Liver (tissue), 9 donors: ENCODE measurements around the gene SUGP2. TPM values are rescaled to one million over a fixed set of nuclear protein-coding genes. Genes with fewer than 3 reads are reported as not detected.

Source experiments
- DNase-seq: peaks from one replicate; pipeline ENCODE4 v3.0.0-alpha.2; 2017; ENCODE audit warnings: low spot score
- H3K27ac ChIP-seq, 2 donors: one replicate each; pipeline ENCODE4 v1.7.0; 2013; ENCODE audit warnings: inconsistent platforms in 2 of 2, low read length in 2 of 2, control low read depth in 1 of 2, low read depth in 1 of 2, mild to moderate bottlenecking in 1 of 2
- H3K27me3 ChIP-seq, 4 donors: one replicate each; pipeline versions ENCODE4 v1.6.1 to v1.7.0; 2013; ENCODE audit warnings: low read length in 3 of 4, inconsistent platforms in 1 of 4, mild to moderate bottlenecking in 1 of 4, moderate library complexity in 1 of 4; ENCODE audit not compliant: control insufficient read depth in 4 of 4, insufficient read depth in 4 of 4
- H3K36me3 ChIP-seq, 4 donors: one replicate each; pipeline versions ENCODE4 v1.6.1 to v1.7.0; 2013; ENCODE audit warnings: low read length in 3 of 4, mild to moderate bottlenecking in 3 of 4, low read depth in 1 of 4, moderate library complexity in 1 of 4; ENCODE audit not compliant: control insufficient read depth in 4 of 4, insufficient read depth in 3 of 4
- H3K4me1 ChIP-seq, 4 donors: one replicate each; pipeline versions ENCODE4 v1.6.1 to v1.7.0; 2013; ENCODE audit warnings: low read length in 3 of 4, mild to moderate bottlenecking in 3 of 4, moderate library complexity in 1 of 4; ENCODE audit not compliant: control insufficient read depth in 4 of 4, insufficient read depth in 4 of 4
- H3K4me3 ChIP-seq, 3 donors: one replicate each; pipeline versions ENCODE4 v1.6.1 to v1.7.0; 2013; ENCODE audit warnings: low read length in 3 of 3, control low read depth in 1 of 3, low read depth in 1 of 3, mild to moderate bottlenecking in 1 of 3
- H3K9ac ChIP-seq, 2 donors: one replicate each; pipeline ENCODE4 v1.7.0; 2013; ENCODE audit warnings: low read length in 2 of 2, mild to moderate bottlenecking in 2 of 2, moderate library complexity in 2 of 2, control low read depth in 1 of 2, low read depth in 1 of 2
- H3K9me3 ChIP-seq, 4 donors: one replicate each; pipeline versions ENCODE4 v1.6.1 to v1.7.0; 2013; ENCODE audit warnings: low read length in 3 of 4; ENCODE audit not compliant: control insufficient read depth in 4 of 4
- EGR1 ChIP-seq, 2 donors: IDR thresholded peaks; 2 replicates each; pipeline ENCODE4 v1.6.1; 2016 to 2018; ENCODE audit warnings: antibody characterized with exemption in 2 of 2, low read depth in 2 of 2
- FOXA1 ChIP-seq: IDR thresholded peaks from 2 replicates; pipeline ENCODE4 v1.6.1; 2016; ENCODE audit warnings: antibody characterized with exemption
- FOXA2 ChIP-seq: IDR thresholded peaks from 2 replicates; pipeline ENCODE4 v1.6.1; 2016; ENCODE audit warnings: antibody characterized with exemption
- GABPA ChIP-seq, 2 donors: IDR thresholded peaks in 1 of 2; conservative IDR thresholded peaks in 1 of 2; 2 replicates each; pipeline ENCODE4 v1.6.1; 2016; ENCODE audit warnings: antibody characterized with exemption in 2 of 2, mild to moderate bottlenecking in 1 of 2, moderate library complexity in 1 of 2
- HNF4A ChIP-seq, 2 donors: conservative IDR thresholded peaks; 2 replicates each; pipeline ENCODE4 v1.6.1; 2016; ENCODE audit warnings: antibody characterized with exemption in 2 of 2, mild to moderate bottlenecking in 2 of 2
- HNF4G ChIP-seq: IDR thresholded peaks from 2 replicates; pipeline ENCODE4 v1.6.1; 2016; ENCODE audit warnings: antibody characterized with exemption
- JUND ChIP-seq, 2 donors: IDR thresholded peaks; 2 replicates each; pipeline ENCODE4 v1.6.1; 2016; ENCODE audit warnings: antibody characterized with exemption in 2 of 2
- NR2F2 ChIP-seq: IDR thresholded peaks from 2 replicates; pipeline ENCODE4 v1.6.1; 2016; ENCODE audit warnings: antibody characterized with exemption
- RAD21 ChIP-seq, 2 donors: IDR thresholded peaks; 2 replicates each; pipeline ENCODE4 v1.6.1; 2016; ENCODE audit warnings: antibody characterized with exemption in 2 of 2, mild to moderate bottlenecking in 2 of 2
- RXRA ChIP-seq, 2 donors: IDR thresholded peaks; 2 replicates each; pipeline ENCODE4 v1.6.1; 2017 to 2018; ENCODE audit warnings: antibody characterized with exemption in 2 of 2, mild to moderate bottlenecking in 1 of 2
- SP1 ChIP-seq: IDR thresholded peaks from 2 replicates; pipeline ENCODE4 v1.6.1; 2018; ENCODE audit warnings: antibody characterized with exemption, mild to moderate bottlenecking
- TAF1 ChIP-seq: conservative IDR thresholded peaks from 2 replicates; pipeline ENCODE4 v1.6.1; 2016; ENCODE audit warnings: antibody characterized with exemption, mild to moderate bottlenecking
- YY1 ChIP-seq: IDR thresholded peaks from 2 replicates; pipeline ENCODE4 v1.6.1; 2016; ENCODE audit warnings: antibody characterized with exemption, mild to moderate bottlenecking
- WGBS: extraction: QIAGEN DNeasy Blood & Tissue Kit; methylation state at CpG from one replicate; pipeline ENCODE4 v1.1.7; 2013; 5-methylcytosine and 5-hydroxymethylcytosine counted together
- polyA plus RNA-seq, 2 donors: library from polyadenylated mRNA; stranded (reverse) in 1 of 2; unstranded in 1 of 2; fragments of 200-250 nt in 1 of 2; fragments of >200 nt in 1 of 2; fragmentation: Nextera tagmentation in 1 of 2; extraction: Ambion mirVana in 1 of 2; gene quantifications; one replicate each; pipeline versions ENCODE4 v1.2.1 to v1.2.3, GENCODE V29; 2013 to 2015
- total RNA-seq, 2 donors: library from RNA; depleted of rRNA; stranded (reverse); fragments of >200 nt; gene quantifications; one replicate each; pipeline ENCODE4 v1.2.3, GENCODE V29; 2014
- TF ChIP-seq, protein P1 (sequence below): IDR thresholded peaks from 2 replicates; pipeline ENCODE4 v1.6.1; 2016; ENCODE audit warnings: antibody characterized with exemption, mild to moderate bottlenecking
- TF ChIP-seq, protein P2 (sequence below): IDR thresholded peaks from 2 replicates; pipeline ENCODE4 v1.6.1; 2016; ENCODE audit warnings: antibody characterized with exemption
- TF ChIP-seq, protein P3 (sequence below): IDR thresholded peaks from 2 replicates; pipeline ENCODE4 v1.6.1; 2016; ENCODE audit warnings: antibody characterized with exemption
- TF ChIP-seq, protein P4 (sequence below): IDR thresholded peaks from 2 replicates; pipeline ENCODE4 v1.6.1; 2016; ENCODE audit warnings: antibody characterized with exemption
- TF ChIP-seq, protein P5 (sequence below): fragments of 150-350 bp; IDR thresholded peaks from 2 replicates; pipeline ENCODE4 v1.5.1; 2017; ENCODE audit warnings: improper control_type of control experiment, low read depth, low read length; ENCODE audit not compliant: missing input control
- donor health status: healthy.
- donor health status: healthy.
- donor health status: healthy.
- donor health status: healthy.
- donor health status: healthy.

Gene SUGP2
- total and polyA plus RNA-seq, 4 donors, result 9.6 to 29.0 (median 19.2) TPM

DNA sequence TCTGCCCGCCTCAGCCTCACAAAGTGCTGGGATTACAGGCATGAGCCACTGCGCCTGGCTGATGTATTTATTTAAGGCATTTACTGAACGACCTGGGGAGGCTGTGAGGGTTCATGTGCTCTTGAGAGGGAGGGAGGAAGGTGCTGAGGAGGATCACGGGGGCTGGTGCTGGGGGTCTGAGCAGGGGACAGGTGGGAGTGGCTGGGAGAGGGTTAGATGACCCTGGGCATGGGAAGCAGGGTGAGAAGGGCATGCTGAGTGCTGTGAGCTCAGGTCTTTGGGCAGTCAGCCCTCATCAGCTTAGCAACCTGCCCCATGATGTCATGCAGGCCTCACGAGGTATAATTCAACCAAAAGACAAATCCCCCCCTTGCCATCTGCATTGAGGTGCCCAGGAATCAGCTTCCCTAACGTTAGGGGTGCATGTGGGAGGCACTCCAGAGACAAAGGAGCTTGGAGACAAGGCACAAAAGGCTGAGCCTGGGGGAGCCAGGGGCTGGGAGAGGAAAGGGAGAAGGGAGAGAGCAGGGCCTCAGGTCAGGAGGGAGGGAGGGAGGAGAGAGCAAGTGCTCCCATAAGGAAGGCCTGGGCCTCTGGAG is 36.4 kb downstream of the SUGP2 start:
- 88% methylated on average over 6 of the region's 6 CpGs for WGBS
- Histone ChIP-seq H3K36me3 (peaks cover 14 to 44% (median 25%) of the 10 kb centered on the region in 4 donors), H3K27ac (no peak overlapping the region), H3K27me3 (no peaks in the 10 kb centered on the region), H3K9ac (no peak overlapping the region), H3K9me3 (no peaks in the 10 kb centered on the region), H3K4me3 (no peak overlapping the region), H3K4me1 (peaks cover 0 to 13% (median 10%) of the 10 kb centered on the region in 4 donors)
- TF ChIP-seq HNF4G (no peak), RAD21 (IDR thresholded peaks at IDR 0.05) (no peak), RXRA (IDR thresholded peaks at IDR 0.05) (no peak), FOXA2 (no peak), HNF4A (conservative IDR thresholded peaks at IDR 0.05) (no peak), NR2F2 (no peak), EGR1 (IDR thresholded peaks at IDR 0.05; ENCODE audit: low read depth in 2 of 2) (no peak), JUND (IDR thresholded peaks at IDR 0.05) (no peak), FOXA1 (no peak), GABPA (IDR thresholded peaks at IDR 0.05 in 1 of 2, conservative IDR thresholded peaks at IDR 0.05 in 1 of 2) (no peak), YY1 (no peak), SP1 (no peak), TAF1 (no peak)
- TF ChIP-seq, protein P1, sequence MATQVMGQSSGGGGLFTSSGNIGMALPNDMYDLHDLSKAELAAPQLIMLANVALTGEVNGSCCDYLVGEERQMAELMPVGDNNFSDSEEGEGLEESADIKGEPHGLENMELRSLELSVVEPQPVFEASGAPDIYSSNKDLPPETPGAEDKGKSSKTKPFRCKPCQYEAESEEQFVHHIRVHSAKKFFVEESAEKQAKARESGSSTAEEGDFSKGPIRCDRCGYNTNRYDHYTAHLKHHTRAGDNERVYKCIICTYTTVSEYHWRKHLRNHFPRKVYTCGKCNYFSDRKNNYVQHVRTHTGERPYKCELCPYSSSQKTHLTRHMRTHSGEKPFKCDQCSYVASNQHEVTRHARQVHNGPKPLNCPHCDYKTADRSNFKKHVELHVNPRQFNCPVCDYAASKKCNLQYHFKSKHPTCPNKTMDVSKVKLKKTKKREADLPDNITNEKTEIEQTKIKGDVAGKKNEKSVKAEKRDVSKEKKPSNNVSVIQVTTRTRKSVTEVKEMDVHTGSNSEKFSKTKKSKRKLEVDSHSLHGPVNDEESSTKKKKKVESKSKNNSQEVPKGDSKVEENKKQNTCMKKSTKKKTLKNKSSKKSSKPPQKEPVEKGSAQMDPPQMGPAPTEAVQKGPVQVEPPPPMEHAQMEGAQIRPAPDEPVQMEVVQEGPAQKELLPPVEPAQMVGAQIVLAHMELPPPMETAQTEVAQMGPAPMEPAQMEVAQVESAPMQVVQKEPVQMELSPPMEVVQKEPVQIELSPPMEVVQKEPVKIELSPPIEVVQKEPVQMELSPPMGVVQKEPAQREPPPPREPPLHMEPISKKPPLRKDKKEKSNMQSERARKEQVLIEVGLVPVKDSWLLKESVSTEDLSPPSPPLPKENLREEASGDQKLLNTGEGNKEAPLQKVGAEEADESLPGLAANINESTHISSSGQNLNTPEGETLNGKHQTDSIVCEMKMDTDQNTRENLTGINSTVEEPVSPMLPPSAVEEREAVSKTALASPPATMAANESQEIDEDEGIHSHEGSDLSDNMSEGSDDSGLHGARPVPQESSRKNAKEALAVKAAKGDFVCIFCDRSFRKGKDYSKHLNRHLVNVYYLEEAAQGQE, result no peak
- TF ChIP-seq, protein P2, sequence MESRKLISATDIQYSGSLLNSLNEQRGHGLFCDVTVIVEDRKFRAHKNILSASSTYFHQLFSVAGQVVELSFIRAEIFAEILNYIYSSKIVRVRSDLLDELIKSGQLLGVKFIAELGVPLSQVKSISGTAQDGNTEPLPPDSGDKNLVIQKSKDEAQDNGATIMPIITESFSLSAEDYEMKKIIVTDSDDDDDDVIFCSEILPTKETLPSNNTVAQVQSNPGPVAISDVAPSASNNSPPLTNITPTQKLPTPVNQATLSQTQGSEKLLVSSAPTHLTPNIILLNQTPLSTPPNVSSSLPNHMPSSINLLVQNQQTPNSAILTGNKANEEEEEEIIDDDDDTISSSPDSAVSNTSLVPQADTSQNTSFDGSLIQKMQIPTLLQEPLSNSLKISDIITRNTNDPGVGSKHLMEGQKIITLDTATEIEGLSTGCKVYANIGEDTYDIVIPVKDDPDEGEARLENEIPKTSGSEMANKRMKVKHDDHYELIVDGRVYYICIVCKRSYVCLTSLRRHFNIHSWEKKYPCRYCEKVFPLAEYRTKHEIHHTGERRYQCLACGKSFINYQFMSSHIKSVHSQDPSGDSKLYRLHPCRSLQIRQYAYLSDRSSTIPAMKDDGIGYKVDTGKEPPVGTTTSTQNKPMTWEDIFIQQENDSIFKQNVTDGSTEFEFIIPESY, result no peak
- TF ChIP-seq, protein P3, sequence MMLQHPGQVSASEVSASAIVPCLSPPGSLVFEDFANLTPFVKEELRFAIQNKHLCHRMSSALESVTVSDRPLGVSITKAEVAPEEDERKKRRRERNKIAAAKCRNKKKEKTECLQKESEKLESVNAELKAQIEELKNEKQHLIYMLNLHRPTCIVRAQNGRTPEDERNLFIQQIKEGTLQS, result no peak
- TF ChIP-seq, protein P4, sequence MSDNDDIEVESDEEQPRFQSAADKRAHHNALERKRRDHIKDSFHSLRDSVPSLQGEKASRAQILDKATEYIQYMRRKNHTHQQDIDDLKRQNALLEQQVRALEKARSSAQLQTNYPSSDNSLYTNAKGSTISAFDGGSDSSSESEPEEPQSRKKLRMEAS, result no peak
- TF ChIP-seq, protein P5, sequence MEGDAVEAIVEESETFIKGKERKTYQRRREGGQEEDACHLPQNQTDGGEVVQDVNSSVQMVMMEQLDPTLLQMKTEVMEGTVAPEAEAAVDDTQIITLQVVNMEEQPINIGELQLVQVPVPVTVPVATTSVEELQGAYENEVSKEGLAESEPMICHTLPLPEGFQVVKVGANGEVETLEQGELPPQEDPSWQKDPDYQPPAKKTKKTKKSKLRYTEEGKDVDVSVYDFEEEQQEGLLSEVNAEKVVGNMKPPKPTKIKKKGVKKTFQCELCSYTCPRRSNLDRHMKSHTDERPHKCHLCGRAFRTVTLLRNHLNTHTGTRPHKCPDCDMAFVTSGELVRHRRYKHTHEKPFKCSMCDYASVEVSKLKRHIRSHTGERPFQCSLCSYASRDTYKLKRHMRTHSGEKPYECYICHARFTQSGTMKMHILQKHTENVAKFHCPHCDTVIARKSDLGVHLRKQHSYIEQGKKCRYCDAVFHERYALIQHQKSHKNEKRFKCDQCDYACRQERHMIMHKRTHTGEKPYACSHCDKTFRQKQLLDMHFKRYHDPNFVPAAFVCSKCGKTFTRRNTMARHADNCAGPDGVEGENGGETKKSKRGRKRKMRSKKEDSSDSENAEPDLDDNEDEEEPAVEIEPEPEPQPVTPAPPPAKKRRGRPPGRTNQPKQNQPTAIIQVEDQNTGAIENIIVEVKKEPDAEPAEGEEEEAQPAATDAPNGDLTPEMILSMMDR, result no peak
- no peak for DNase-seq
